HCT116 (cell line): ENCODE measurements around the gene EPHB2. TPM values are rescaled to one million over a fixed set of nuclear protein-coding genes. Genes with fewer than 3 reads are reported as not detected.
A peak's percentile ranks its signal among the peaks of the same experiment; 100 is the strongest.

ENCODE experiments used
- ATAC-seq: fragments of 200-7000 bp; cut with Tn5 transposase; 2 replicates; pipeline ENCODE4 v1.9.1; 2020; ENCODE audit warnings: mild to moderate bottlenecking, moderate library complexity
- BruUV-seq: library from RNA; stranded (reverse); fragments of 400-500 nt; replicated peaks from 2 replicates; lab custom pipeline; 2021; lab: Mats Ljungman, UMichigan
- CTCF ChIA-PET: fragments of 300-600 bp; sonication (Branson Sonifier 250); formaldehyde crosslinking; loops from one replicate; lab custom pipeline; 2021; ENCODE audit warnings: antibody characterized with exemption; lab: Charles Lee
- POLR2A ChIA-PET: fragments of 300-600, 350-600 bp; sonication (Branson Sonifier 250); formaldehyde crosslinking; loops from one replicate; lab custom pipeline; 2021; ENCODE audit warnings: antibody characterized with exemption; lab: Charles Lee
- RAD21 ChIA-PET, 2 experiments: fragments of 300-600 bp; sonication (Branson Sonifier 250); formaldehyde crosslinking; loops; one replicate each; lab custom pipeline; 2023; ENCODE audit warnings: low total read pairs in 2 of 2; ENCODE audit not compliant: uncharacterized antibody in 2 of 2, unreplicated experiment in 2 of 2, low non-redundant PET in 1 of 2; lab: Charles Lee
- DNase-seq: peaks from one replicate; pipeline ENCODE4 v3.0.0-alpha.2; 2010; ENCODE audit warnings: low read depth, low spot score
- H2AFZ ChIP-seq: fragments of 200-600 bp; shearing (Covaris generic), sonication (generic); 2 replicates; pipeline ENCODE4 v1.6.1; 2017; ENCODE audit warnings: low read depth, mixed run types, mixed read lengths, antibody characterized with exemption, low read length; ENCODE audit not compliant: poor library complexity, severe bottlenecking
- H3K27ac ChIP-seq: 2 replicates; pipeline ENCODE4 v1.5.1; 2012; ENCODE audit warnings: low read depth, low read length
- H3K27me3 ChIP-seq: fragments of 200-600 bp; sonication (generic); 2 replicates; pipeline ENCODE4 v1.6.1; 2016; ENCODE audit warnings: mixed run types, low read length, mixed read lengths; ENCODE audit not compliant: insufficient read depth
- H3K36me3 ChIP-seq, 2 experiments: fragments of 200-500 bp in 1 of 2; fragments of 200-600 bp in 1 of 2; sonication (Bioruptor generic) in 1 of 2; sonication (generic) in 1 of 2; 2 replicates each; pipeline versions ENCODE4 v1.5.1 to v1.6.1; 2014 to 2016; ENCODE audit warnings: low read length in 2 of 2, inconsistent platforms in 1 of 2, mixed read lengths in 1 of 2, mixed run types in 1 of 2; ENCODE audit not compliant: insufficient read depth in 2 of 2, control insufficient read depth in 1 of 2
- H3K4me1 ChIP-seq, 2 experiments: fragments of 200-600 bp in 1 of 2; sonication (generic) in 1 of 2; 2 replicates each; pipeline versions ENCODE4 v1.5.1 to v1.6.1; 2012 to 2017; ENCODE audit warnings: low read length in 2 of 2, inconsistent platforms in 1 of 2, mild to moderate bottlenecking in 1 of 2, mixed read lengths in 1 of 2, mixed run types in 1 of 2, moderate library complexity in 1 of 2; ENCODE audit not compliant: insufficient read depth in 2 of 2, control insufficient read depth in 1 of 2
- H3K4me2 ChIP-seq: fragments of 200-600 bp; sonication (generic); 2 replicates; pipeline ENCODE4 v1.6.1; 2017; ENCODE audit warnings: mixed run types, low read length, mixed read lengths
- H3K4me3 ChIP-seq, 2 experiments: fragments of 200-600 bp in 1 of 2; sonication (generic) in 1 of 2; replicated peaks in 1 of 2; 2 replicates each; pipeline ENCODE4 v1.5.1; 2011 to 2016; ENCODE audit warnings: low read length in 2 of 2, control low read depth in 1 of 2, low read depth in 1 of 2, mild to moderate bottlenecking in 1 of 2, mixed read lengths in 1 of 2, mixed run types in 1 of 2
- H3K79me2 ChIP-seq: fragments of 200-600 bp; sonication (generic); 2 replicates; pipeline ENCODE4 v1.6.1; 2017; ENCODE audit warnings: mild to moderate bottlenecking, mixed run types, low read length, moderate library complexity, mixed read lengths; ENCODE audit not compliant: insufficient read depth
- H3K9ac ChIP-seq: fragments of 200-600 bp; sonication (generic); 2 replicates; pipeline ENCODE4 v1.6.1; 2016; ENCODE audit warnings: low read length, mixed read lengths
- H3K9me2 ChIP-seq: fragments of 200-600 bp; sonication (generic), shearing (Covaris generic); 2 replicates; pipeline ENCODE4 v1.6.1; 2017; ENCODE audit warnings: mixed run types, mild to moderate bottlenecking, moderate library complexity; ENCODE audit not compliant: insufficient read depth
- H3K9me3 ChIP-seq, 2 experiments: fragments of 200-500 bp in 1 of 2; fragments of 200-600 bp in 1 of 2; sonication (Bioruptor generic) in 1 of 2; sonication (generic) in 1 of 2; 2 replicates each; pipeline ENCODE4 v1.6.1; 2014 to 2017; ENCODE audit warnings: low read length in 2 of 2, mixed read lengths in 2 of 2, inconsistent platforms in 1 of 2, low read depth in 1 of 2, mild to moderate bottlenecking in 1 of 2, mixed run types in 1 of 2, moderate library complexity in 1 of 2; ENCODE audit not compliant: control insufficient read depth in 1 of 2, insufficient read depth in 1 of 2
- H4K20me1 ChIP-seq: fragments of 200-600 bp; sonication (generic), shearing (Covaris generic); 2 replicates; pipeline ENCODE4 v1.6.1; 2017; ENCODE audit warnings: mixed run types, mild to moderate bottlenecking, moderate library complexity; ENCODE audit not compliant: insufficient read depth
- CEBPB ChIP-seq: IDR thresholded peaks from 2 replicates; pipeline ENCODE4 v1.6.1; 2012; ENCODE audit warnings: low read depth
- CTCF ChIP-seq, 3 experiments: fragments of 200-600 bp in 1 of 3; sonication (generic) in 1 of 3; IDR thresholded peaks in 2 of 3; conservative IDR thresholded peaks in 1 of 3; 2 replicates each; pipeline ENCODE4 v1.5.1; 2012 to 2017; ENCODE audit warnings: low read depth in 2 of 3, low read length in 2 of 3, antibody characterized with exemption in 1 of 3, borderline replicate concordance in 1 of 3, control low read depth in 1 of 3, mild to moderate bottlenecking in 1 of 3, mixed read lengths in 1 of 3, mixed run types in 1 of 3, moderate library complexity in 1 of 3; ENCODE audit not compliant: insufficient read depth in 1 of 3
- EGR1 ChIP-seq: IDR thresholded peaks from 2 replicates; pipeline ENCODE4 v1.6.1; 2012; ENCODE audit warnings: low read depth
- EZH2 ChIP-seq: fragments of 200-600 bp; sonication (generic); IDR thresholded peaks from 2 replicates; pipeline ENCODE4 v1.6.1; 2017; ENCODE audit warnings: antibody characterized with exemption, mixed run types
- EZH2phosphoT487 ChIP-seq: fragments of 200-600 bp; IDR thresholded peaks from 2 replicates; pipeline ENCODE4 v1.6.1; 2018; ENCODE audit warnings: antibody characterized with exemption, borderline replicate concordance
- FOSL1 ChIP-seq: IDR thresholded peaks from 2 replicates; pipeline ENCODE4 v1.6.1; 2012; ENCODE audit warnings: low read depth
- JUND ChIP-seq: IDR thresholded peaks from 2 replicates; pipeline ENCODE4 v1.6.1; 2012
- POLR2AphosphoS5 ChIP-seq: IDR thresholded peaks from 2 replicates; pipeline ENCODE4 v1.6.1; 2011; ENCODE audit warnings: mild to moderate bottlenecking, low read depth, low read length, moderate library complexity
- RAD21 ChIP-seq: IDR thresholded peaks from 2 replicates; pipeline ENCODE4 v1.6.1; 2012; ENCODE audit warnings: low read depth, mild to moderate bottlenecking
- SIN3A ChIP-seq: IDR thresholded peaks from 2 replicates; pipeline ENCODE4 v1.6.1; 2012; ENCODE audit warnings: low read depth
- SP1 ChIP-seq: IDR thresholded peaks from 2 replicates; pipeline ENCODE4 v1.6.1; 2012; ENCODE audit warnings: low read depth
- SRF ChIP-seq: IDR thresholded peaks from 2 replicates; pipeline ENCODE4 v1.6.1; 2012; ENCODE audit warnings: low read depth
- TCF7L2 ChIP-seq: IDR thresholded peaks from 2 replicates; pipeline ENCODE4 v1.7.0; 2011; ENCODE audit warnings: borderline replicate concordance, inconsistent platforms; ENCODE audit not compliant: insufficient read depth, insufficient read length; ENCODE audit errors: extremely low read depth
- YY1 ChIP-seq: IDR thresholded peaks from 2 replicates; pipeline ENCODE4 v1.6.1; 2011; ENCODE audit warnings: low read length, low read depth, moderate library complexity, mild to moderate bottlenecking; ENCODE audit not compliant: insufficient replicate concordance; ENCODE audit errors: extremely low read depth
- ZBTB33 ChIP-seq: IDR thresholded peaks from 2 replicates; pipeline ENCODE4 v1.6.1; 2011; ENCODE audit warnings: mild to moderate bottlenecking, low read length, moderate library complexity; ENCODE audit not compliant: insufficient replicate concordance; ENCODE audit errors: extremely low read depth
- ZNF274 ChIP-seq: fragments of 200-500 bp; sonication (Bioruptor generic); IDR thresholded peaks from 2 replicates; pipeline ENCODE4 v1.6.1; 2014; ENCODE audit warnings: mild to moderate bottlenecking, low read depth, low read length, inconsistent platforms
- intact Hi-C: fragments of 100-400 bp; cut with micrococcal nuclease; formaldehyde crosslinking; loops from 2 replicates; pipeline ENCODE4 v1.10.0; 2022
- total RNA-seq: library from RNA; stranded (reverse); gene quantifications from one replicate; pipeline ENCODE4 v1.2.1, GENCODE V29; 2021; ENCODE audit not compliant: unreplicated experiment
- TF ChIP-seq, protein P1 (sequence below): IDR thresholded peaks from 2 replicates; pipeline ENCODE4 v1.6.1; 2012
- TF ChIP-seq, protein P2 (sequence below): IDR thresholded peaks from 2 replicates; pipeline ENCODE4 v1.6.1; 2012

Gene EPHB2
- total RNA-seq, 1 experiment from 2014 or later, result 19.5 TPM

- Histone ChIP-seq H3K9ac (no peak overlapping the region), H3K9me3 (no peaks in the 10 kb centered on the region), H3K9me2 (no peaks in the 10 kb centered on the region)
- TF ChIP-seq FOSL1 (no peak), SRF (no peak), YY1 (no peak)
- TF ChIP-seq, all 23 proteins: peak for 0
- BruUV-seq, result no TSS peak
- H4K20me1 ChIP-seq, result no peaks in the 10 kb centered on the region
- ATAC-seq (no peak), DNase-seq (no peak)
- H3K36me3 ChIP-seq, result no peaks in the 10 kb centered on the region
- no peak overlapping the region for H3K4me2 ChIP-seq
- POLR2A ChIA-PET, result no interaction called here
- H3K79me2 ChIP-seq, result no peaks in the 10 kb centered on the region
- H3K4me1 ChIP-seq, result peaks cover 17 to 44% of the 10 kb centered on the region in 2 experiments
- H3K27me3 ChIP-seq, result no peaks in the 10 kb centered on the region
- RAD21 ChIA-PET, result no interaction called here
- H3K4me3 ChIP-seq, result no peak overlapping the region
- no peak overlapping the region for H3K27ac ChIP-seq
- intact Hi-C loops, result no loop called here
- CTCF ChIA-PET, result no interaction called here
- H2AFZ ChIP-seq, result no peak overlapping the region
These were observed 26.9 kb downstream of the EPHB2 start for GRCh38 chr1:22737374-22738068.

- H3K9me2 ChIP-seq, result no peaks in the 10 kb centered on the region
- BruUV-seq, result no TSS peak
- POLR2A ChIA-PET, result no interaction called here
- H3K79me2 ChIP-seq, result no peaks in the 10 kb centered on the region
- no peaks in the 10 kb centered on the region for H3K27me3 ChIP-seq
- no peak overlapping the region for H3K4me3 ChIP-seq
- H3K9ac ChIP-seq, result no peak overlapping the region
- CTCF ChIA-PET, result no interaction called here
- no peaks in the 10 kb centered on the region for H4K20me1 ChIP-seq
- no peak overlapping the region for H2AFZ ChIP-seq
- H3K9me3 ChIP-seq, result no peaks in the 10 kb centered on the region
- RAD21 ChIA-PET, result no interaction called here
- no peaks in the 10 kb centered on the region for H3K36me3 ChIP-seq
- DNase-seq (no peak), ATAC-seq (no peak)
- intact Hi-C loops, result no loop called here
- H3K4me2 ChIP-seq, result peak overlapping the region; percentile 49
- no peak overlapping the region for H3K27ac ChIP-seq
- H3K4me1 ChIP-seq, result peaks cover 17 to 44% of the 10 kb centered on the region in 2 experiments
- TF ChIP-seq SP1, result no peak
- TF ChIP-seq TCF7L2, result no peak
- TF ChIP-seq, protein P1, sequence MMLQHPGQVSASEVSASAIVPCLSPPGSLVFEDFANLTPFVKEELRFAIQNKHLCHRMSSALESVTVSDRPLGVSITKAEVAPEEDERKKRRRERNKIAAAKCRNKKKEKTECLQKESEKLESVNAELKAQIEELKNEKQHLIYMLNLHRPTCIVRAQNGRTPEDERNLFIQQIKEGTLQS, result no peak
- no peak for TF ChIP-seq EZH2
- no peak for TF ChIP-seq CTCF (IDR thresholded peaks at IDR 0.05 in 2 of 3, conservative IDR thresholded peaks at IDR 0.05 in 1 of 3; ENCODE audit: borderline replicate concordance in 1 of 3, insufficient read depth in 1 of 3, low read depth in 2 of 3, low read length in 2 of 3)
- TF ChIP-seq, protein P2, sequence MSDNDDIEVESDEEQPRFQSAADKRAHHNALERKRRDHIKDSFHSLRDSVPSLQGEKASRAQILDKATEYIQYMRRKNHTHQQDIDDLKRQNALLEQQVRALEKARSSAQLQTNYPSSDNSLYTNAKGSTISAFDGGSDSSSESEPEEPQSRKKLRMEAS, result no peak
- no peak for TF ChIP-seq POLR2AphosphoS5
- no peak for TF ChIP-seq ZNF274
- no peak for TF ChIP-seq EZH2phosphoT487
- no peak for TF ChIP-seq CEBPB
- no peak for TF ChIP-seq RAD21
- TF ChIP-seq SIN3A, result no peak
- no peak for TF ChIP-seq ZBTB33
- no peak for TF ChIP-seq JUND
- no peak for TF ChIP-seq EGR1
These were observed 27.4 kb downstream of the EPHB2 start for GRCh38 chr1:22738069-22738435.
